CD4-positive, alpha-beta T cell treated with Interleukin-6 at 100 ng/mL for 8 hours (primary cell): Measurements from ENCODE around the gene EP300.
"Not testable (repeated sequence)": the region's sequence is repeated elsewhere in the genome, so short reads cannot be mapped to it uniquely, and the experiment has no call there.

Experiments
- DNase-seq: peaks from one replicate; pipeline ENCODE4 v3.0.0-alpha.2; 2020; ENCODE audit warnings: mixed read lengths, low spot score

The EP300 gene

DNA sequence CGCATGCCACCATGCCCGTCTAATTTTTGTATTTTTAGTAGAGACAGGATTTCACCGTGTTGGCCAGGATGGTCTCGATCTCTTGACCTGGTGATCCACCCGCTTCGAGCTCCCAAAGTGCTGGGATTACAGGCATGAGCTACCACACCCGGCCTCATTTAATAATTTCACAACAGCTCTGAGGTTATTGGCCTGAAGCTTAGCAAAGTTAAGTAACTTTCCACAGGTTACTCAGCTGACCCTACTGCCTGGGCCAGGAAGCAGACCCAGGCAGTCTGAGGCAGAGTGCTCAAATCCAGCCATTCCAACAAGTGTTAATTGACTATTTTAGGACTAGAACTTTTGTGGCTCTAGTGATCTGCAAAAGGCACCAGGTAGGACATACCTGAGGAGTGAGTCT lies 60.5 kb downstream of the EP300 start:
- DNase-seq, result no peak

DNA sequence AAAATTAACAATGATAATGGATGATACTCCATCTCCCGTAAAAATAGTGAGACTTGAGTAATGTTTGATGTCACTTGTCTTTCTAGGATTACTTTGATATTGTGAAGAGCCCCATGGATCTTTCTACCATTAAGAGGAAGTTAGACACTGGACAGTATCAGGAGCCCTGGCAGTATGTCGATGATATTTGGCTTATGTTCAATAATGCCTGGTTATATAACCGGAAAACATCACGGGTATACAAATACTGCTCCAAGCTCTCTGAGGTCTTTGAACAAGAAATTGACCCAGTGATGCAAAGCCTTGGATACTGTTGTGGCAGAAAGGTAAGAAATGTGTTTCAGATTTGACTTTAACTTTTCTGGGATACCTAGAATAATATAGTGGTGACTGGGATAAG lies 64.7 kb downstream of the EP300 start:
- no peak for DNase-seq

GRCh38 chr22:41169157-41169556 lies 76.8 kb downstream of the EP300 start:
- DNase-seq, result no peak

GRCh38 chr22:41171996-41172395 lies 79.6 kb downstream of the EP300 start:
- no peak for DNase-seq

DNA sequence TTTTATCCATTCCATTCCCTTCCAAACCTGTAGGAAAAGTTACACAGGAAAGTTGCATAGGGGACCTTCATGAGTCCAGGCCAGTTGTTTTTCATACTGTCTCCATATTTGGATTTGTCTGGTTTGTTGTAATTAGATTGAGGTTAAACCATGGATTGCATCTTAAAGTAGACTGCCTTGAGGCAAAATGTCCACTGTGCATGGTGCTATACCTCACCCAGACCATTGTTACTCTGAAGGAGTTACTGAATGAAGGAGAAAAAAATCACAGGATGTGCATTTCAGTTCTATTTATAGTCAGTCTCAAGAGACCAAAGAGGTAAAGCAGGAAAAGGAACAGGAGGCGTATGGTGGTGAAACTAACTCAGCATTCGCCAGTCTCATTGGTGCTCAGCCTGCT lies 83.2 kb downstream of the EP300 start:
- DNase-seq, result no peak

- no peak for DNase-seq
Measured at GRCh38 chr22:41177040-41177621, 84.7 kb downstream of the EP300 start.

GRCh38 chr22:41177622-41178424 lies 85.4 kb downstream of the EP300 start:
- no peak for DNase-seq

GRCh38 chr22:41178425-41178975 lies 86.1 kb downstream of the EP300 start:
- no peak for DNase-seq

DNA sequence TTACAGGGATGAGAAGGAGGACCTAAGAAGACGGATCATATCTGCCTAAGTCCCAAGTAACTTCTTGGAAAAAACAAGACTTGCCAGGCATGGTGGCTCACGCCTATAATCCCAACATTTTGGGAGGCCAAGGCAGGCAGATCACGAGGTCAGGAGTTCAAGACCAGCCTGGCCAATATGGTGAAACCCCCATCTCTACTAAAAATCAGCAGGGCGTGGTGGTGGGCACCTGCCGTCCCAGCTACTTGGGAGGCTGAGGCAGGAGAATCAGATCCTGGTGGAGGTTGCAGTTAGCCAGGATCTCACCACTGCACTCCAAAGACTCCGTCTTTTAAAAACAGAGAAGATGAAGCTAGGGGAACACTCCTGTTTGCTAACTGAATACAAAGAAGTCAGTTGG lies 88.0 kb downstream of the EP300 start:
- not testable (repeated sequence) for DNase-seq

DNA sequence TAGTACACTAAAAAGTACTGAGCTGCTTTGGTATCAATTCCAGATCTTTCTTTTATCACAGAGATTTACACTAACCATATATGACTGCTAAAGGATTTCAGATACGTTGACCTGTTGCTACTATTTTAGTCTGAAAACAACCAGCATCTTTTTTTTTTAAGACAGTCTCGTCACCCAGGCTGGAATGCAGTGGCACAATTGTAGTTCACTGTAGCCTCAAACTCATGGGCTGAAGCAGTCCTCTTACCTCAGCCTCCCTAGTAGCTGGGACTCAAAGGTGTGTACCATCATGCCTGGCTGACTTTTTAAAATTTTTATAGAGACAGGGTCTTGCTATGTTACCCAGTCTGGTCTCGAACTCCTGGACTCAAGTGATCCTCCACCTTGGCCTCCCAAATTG lies 88.5 kb downstream of the EP300 start:
- no peak for DNase-seq

- no peak for DNase-seq
Measured at GRCh38 chr22:41181349-41182241, 89.2 kb downstream of the EP300 start.

DNA sequence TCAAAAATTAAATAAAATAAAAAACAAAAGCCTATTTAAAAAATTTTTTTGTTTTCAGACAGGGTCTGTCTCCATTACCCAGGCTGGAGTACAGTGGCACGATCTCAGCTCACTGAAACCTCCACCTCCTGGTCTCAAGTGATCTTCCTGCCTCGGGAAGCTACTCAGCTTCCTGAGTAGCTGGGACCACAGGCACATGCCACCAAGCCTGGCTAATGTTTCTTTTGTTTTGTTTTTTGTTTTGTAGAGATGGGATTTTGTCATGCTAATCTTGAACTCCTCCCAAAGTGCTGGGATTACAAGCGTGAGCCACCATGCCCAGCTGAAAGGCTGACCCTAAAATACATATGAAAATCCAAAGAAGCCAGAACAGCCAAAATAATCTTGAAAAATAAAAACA lies 92.3 kb downstream of the EP300 start:
- no peak for DNase-seq

- no peak for DNase-seq
Measured at GRCh38 chr22:41191467-41191866, 99.1 kb downstream of the EP300 start.

GRCh38 chr22:41193829-41194228 lies 101.4 kb downstream of the EP300 start:
- no peak for DNase-seq

- DNase-seq, result peak; percentile 77
Measured at GRCh38 chr22:41197038-41197972, 104.9 kb downstream of the EP300 start.

DNA sequence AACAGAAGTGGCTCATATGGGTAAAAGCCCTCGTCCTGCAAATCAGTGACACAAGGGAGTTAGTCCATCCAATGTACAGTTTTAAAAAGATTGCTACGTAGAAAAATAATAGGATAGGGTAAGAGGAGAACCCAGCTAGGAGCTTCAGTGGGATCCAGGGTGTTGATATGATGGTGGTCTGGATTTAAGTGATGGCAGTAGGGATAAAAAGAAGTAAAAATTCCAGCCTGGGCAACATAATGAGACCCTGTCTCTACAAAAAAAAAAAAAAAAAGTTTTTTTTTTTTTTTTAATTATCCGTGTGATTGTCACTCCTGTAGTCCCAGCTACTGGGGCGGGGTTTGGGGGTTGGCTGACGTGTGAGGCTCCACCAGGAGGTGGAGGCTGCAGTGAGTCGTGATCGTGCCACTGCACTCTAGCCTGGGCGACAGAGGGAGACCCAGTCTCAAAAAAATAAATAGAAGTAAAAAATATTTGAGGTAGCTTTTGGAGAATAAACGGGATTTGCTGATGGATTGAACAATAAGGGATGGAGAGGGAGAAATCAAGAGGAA lies 105.7 kb downstream of the EP300 start:
- DNase-seq, result peak; percentile 28

DNA sequence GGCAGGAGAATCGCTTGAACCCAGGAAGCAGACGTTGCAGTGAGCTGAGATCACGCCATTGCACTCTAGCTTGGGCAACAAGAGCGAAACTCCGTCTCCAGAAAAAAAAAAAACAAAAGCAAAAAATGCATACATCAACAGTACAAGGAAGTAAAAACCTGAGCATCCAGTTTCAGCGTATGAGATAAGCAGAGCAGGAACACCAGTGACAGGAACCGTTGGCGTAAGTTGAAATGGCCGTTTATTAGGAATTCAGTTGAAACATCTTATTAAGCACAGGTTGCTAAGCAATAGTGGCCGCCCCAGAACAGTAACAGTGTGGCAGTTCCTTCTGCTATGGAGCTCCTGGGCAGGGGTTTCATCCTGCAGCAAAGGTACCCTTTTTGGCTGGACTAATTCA lies 108.7 kb downstream of the EP300 start:
- DNase-seq, result no peak

DNA sequence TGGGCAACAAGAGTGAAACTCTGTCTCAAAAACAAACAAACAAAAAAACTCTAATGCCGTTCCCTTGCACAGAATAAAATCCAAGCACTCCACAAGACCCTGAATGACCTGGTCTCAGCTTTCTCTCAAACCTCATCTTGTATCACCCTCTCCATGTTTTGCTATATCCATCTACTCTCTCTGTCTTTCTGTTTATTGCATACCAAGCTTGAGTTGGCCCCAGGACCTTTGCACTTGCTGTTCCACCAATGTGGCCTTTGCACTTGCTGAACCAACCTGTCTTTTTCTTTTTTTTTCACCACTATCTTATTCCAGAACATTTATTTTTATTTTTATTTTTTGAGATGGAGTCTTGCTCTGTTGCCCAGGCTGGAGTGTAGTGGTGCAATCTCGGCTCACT lies 110.7 kb downstream of the EP300 start:
- no peak for DNase-seq

- DNase-seq, result no peak
Measured at GRCh38 chr22:41204066-41204465, 111.7 kb downstream of the EP300 start.

DNA sequence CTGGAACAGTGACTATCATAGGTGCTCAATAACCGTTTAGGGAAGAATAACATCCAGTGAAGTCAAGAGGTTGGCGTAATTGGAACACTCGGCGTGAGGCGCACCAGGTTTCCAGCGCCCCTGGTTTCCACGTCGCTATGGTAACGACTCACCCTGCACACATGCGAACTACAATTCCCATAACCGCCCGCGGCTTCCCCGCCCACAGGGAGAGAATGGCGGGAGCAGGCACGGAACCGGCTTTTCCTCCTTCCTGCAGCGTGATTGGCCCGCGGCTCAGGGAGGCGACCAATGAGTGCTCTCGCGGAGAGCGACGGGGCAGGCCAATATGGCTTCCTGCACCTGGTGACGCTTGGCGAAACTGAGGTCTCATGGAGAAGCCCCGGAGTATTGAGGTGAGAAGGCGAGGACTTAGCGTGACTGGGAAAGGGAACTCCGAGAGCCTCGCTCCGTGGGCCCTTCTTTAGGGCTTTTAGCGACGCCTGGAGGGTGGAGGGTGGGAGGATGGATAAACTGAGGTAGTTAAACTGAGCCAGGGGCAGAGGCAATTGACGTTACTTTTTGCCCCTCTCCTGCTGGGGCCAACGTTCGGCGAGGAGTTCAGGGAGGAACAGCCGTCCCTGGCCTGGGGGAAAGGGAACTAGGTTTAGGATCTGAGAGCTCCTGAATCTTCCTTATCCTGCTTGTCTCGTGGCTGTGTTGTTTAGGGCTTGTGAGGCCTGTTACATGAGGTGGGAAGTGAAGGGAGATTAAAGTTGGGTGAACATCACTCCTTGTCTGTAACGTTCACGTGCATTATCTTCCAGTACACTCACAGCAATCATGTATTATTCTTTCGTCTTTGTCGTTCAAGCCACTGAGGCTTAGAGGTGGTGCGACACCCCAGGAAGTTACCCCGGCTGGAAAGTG lies 112.9 kb downstream of the EP300 start, which contains the start of gene L3MBTL2:
Gene L3MBTL2, plus strand, starts transcription at position 321 of the 909 bp plus-strand sequence. Its CDS starts 51 bp downstream, at position 372.
- DNase-seq, result peak; percentile 97
